HEK293T (cell line): ENCODE data around the gene DSCAM.

Experiments
- BHLHE40 ChIP-seq: fragments of 450-650 bp; IDR thresholded peaks from 2 replicates; pipeline ENCODE4 v1.6.1; 2016; ENCODE audit warnings: mild to moderate bottlenecking, moderate library complexity, borderline replicate concordance
- FOXA1 ChIP-seq: fragments of 450-650 bp; IDR thresholded peaks from 2 replicates; pipeline ENCODE4 v1.6.1; 2016; ENCODE audit warnings: mild to moderate bottlenecking
- FOXM1 ChIP-seq: fragments of 450-650 bp; IDR thresholded peaks from 2 replicates; pipeline ENCODE4 v1.6.1; 2017; ENCODE audit warnings: mild to moderate bottlenecking, borderline replicate concordance
- HDGF ChIP-seq: fragments of 450-650 bp; IDR thresholded peaks from 2 replicates; pipeline ENCODE4 v1.6.1; 2017; ENCODE audit warnings: antibody characterized with exemption, borderline replicate concordance
- TARDBP ChIP-seq: fragments of 450-650 bp; IDR thresholded peaks from 2 replicates; pipeline ENCODE4 v1.6.1; 2016
- ZNF384 ChIP-seq: fragments of 450-650 bp; IDR thresholded peaks from 2 replicates; pipeline ENCODE4 v1.6.1; 2016

DNA sequence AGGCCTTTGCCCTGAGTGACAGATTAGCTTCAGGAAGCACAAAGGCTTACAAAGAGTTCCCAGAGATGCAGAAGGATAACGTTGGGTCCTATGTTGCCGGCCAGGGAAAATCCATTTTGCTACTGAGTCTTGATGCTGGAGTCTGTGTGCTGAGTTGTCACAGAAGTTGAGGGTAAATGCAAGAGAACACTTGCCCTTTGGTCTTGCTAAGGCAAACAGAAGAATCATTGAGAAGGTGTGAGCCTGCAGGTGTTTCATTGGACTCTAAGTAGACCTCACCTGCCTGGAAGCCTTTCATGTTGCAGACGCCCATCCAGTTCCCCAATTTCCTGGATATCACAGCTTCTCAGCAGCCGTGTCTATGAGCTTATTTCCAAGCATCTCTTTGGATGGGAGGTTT, 874.5 kb downstream of the DSCAM start:
- no peak for TF ChIP-seq ZNF384
- TF ChIP-seq HDGF: no peak
- TF ChIP-seq FOXM1: no peak
- no peak for TF ChIP-seq BHLHE40
- TF ChIP-seq FOXA1: no peak
- no peak for TF ChIP-seq TARDBP
